Sigmoid colon (tissue), 7 donors: ENCODE results near the gene LMBR1. TPM values are rescaled to one million over a fixed set of nuclear protein-coding genes. Genes with fewer than 3 reads are reported as not detected.

Experiments
- DNase-seq: peaks from one replicate; pipeline ENCODE4 v3.0.0-alpha.2; 2019
- H3K27ac ChIP-seq, 4 donors: fragments of 200-600 bp; sonication (generic); one replicate each; pipeline ENCODE4 v1.5.1; 2016 to 2019; ENCODE audit warnings: mild to moderate bottlenecking in 1 of 4
- H3K27me3 ChIP-seq, 3 donors: fragments of 200-600 bp; sonication (generic); one replicate each; pipeline ENCODE4 v1.5.1; 2019; ENCODE audit warnings: mild to moderate bottlenecking in 1 of 3
- H3K36me3 ChIP-seq, 4 donors: fragments of 200-600 bp; sonication (generic); one replicate each; pipeline ENCODE4 v1.5.1; 2016 to 2019
- H3K4me1 ChIP-seq, 4 donors: fragments of 200-600 bp; sonication (generic); one replicate each; pipeline ENCODE4 v1.5.1; 2017 to 2019
- H3K4me3 ChIP-seq, 4 donors: fragments of 200-600 bp; sonication (generic); one replicate each; pipeline ENCODE4 v1.5.1; 2017 to 2019; ENCODE audit warnings: mild to moderate bottlenecking in 2 of 4, moderate library complexity in 1 of 4
- H3K9me3 ChIP-seq, 4 donors: fragments of 200-600 bp in 3 of 4; sonication (generic) in 3 of 4; one replicate each; pipeline versions ENCODE4 v1.5.1 to v1.6.1; 2013 to 2019
- CTCF ChIP-seq, 4 experiments: fragments of 450-650 bp in 3 of 4; fragments of 200-600 bp in 1 of 4; IDR thresholded peaks; one replicate each; pipeline ENCODE4 v1.5.1; 2016 to 2019; ENCODE audit warnings: antibody characterized with exemption in 4 of 4, mild to moderate bottlenecking in 3 of 4, moderate library complexity in 2 of 4
- EP300 ChIP-seq, 4 donors: sonication (generic); formaldehyde crosslinking; IDR thresholded peaks; one replicate each; pipeline ENCODE4 v1.6.1; 2017; ENCODE audit warnings: antibody characterized with exemption in 4 of 4
- POLR2A ChIP-seq, 2 donors: fragments of 450-650 bp; IDR thresholded peaks; one replicate each; pipeline ENCODE4 v1.6.1; 2016; ENCODE audit warnings: antibody characterized with exemption in 2 of 2, mild to moderate bottlenecking in 2 of 2, moderate library complexity in 2 of 2
- POLR2AphosphoS5 ChIP-seq, 4 donors: sonication (generic); formaldehyde crosslinking; IDR thresholded peaks; one replicate each; pipeline ENCODE4 v1.6.1; 2017; ENCODE audit warnings: antibody characterized with exemption in 4 of 4
- WGBS, 2 donors: extraction: QIAGEN DNeasy Blood & Tissue Kit; methylation state at CpG; one replicate each; pipeline ENCODE4 v1.1.7; 2013; 5-methylcytosine and 5-hydroxymethylcytosine counted together
- intact Hi-C: fragments of 100-400 bp; cut with DNase I; formaldehyde crosslinking; loops from one replicate; pipeline ENCODE4 v1.15.1; 2023
- polyA plus RNA-seq, 3 donors: library from polyadenylated mRNA; stranded (reverse); fragments of 200-250 nt; gene quantifications; one replicate each; pipeline ENCODE4 v1.2.3, GENCODE V29; 2013
- total RNA-seq, 4 donors: library from RNA; depleted of rRNA; stranded (reverse); fragments of >200 nt; gene quantifications; one replicate each; pipeline ENCODE4 v1.1.0, GENCODE V29; 2016
- donor health status: healthy with polysubstance abuse.
- donor health status: Bipolar disorder and iron deficiency.
- donor health status: healthy.

The LMBR1 gene
- total and polyA plus RNA-seq, 7 donors, result 2.5 to 60.9 (median 43.9) TPM

GRCh38 chr7:156682928-156683327, 210.1 kb downstream of the LMBR1 start:
- no peak for DNase-seq
- no peak overlapping the region for H3K4me3 ChIP-seq
- peaks cover 0 to 37% (median 6%) of the 10 kb centered on the region in 4 donors for H3K36me3 ChIP-seq
- H3K27ac ChIP-seq, result no peak overlapping the region
- no peaks in the 10 kb centered on the region for H3K9me3 ChIP-seq
- no peak for TF ChIP-seq POLR2A (IDR thresholded peaks at IDR 0.05)
- TF ChIP-seq POLR2AphosphoS5 (IDR thresholded peaks at IDR 0.05), result no peak
- no peak for TF ChIP-seq EP300 (IDR thresholded peaks at IDR 0.05)
- TF ChIP-seq CTCF (IDR thresholded peaks at IDR 0.05), result no peak
- intact Hi-C loops, result no loop called here
- WGBS, 2 donors, result 88 to 93% methylated on average over 2 of the region's 2 CpGs
- no peaks in the 10 kb centered on the region for H3K27me3 ChIP-seq
- H3K4me1 ChIP-seq, result peaks cover 0 to 19% (median 0%) of the 10 kb centered on the region in 4 donors

DNA sequence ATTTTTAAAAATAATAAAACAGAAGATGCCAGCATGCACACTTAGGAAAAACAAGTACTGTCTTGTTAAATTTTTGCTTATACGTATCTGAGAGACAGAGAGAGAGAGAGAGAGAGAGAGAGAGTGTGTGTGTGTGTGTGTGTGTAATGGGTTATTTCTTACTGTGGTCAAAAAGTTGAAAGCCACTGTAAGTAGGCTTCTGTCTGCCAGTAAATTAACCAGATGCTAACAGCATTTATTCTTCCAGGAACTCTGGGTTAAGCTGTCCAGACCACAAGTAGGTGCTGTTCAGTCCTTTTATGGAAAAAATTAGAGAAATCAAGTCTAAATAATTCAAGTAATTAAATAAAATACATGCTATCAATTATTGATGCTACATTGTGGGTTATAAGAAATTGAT, 212.7 kb downstream of the LMBR1 start:
- intact Hi-C loops, result no loop called here
- TF ChIP-seq POLR2AphosphoS5 (IDR thresholded peaks at IDR 0.05), result peak in 3 of 4 donors; percentile 37 to 63 (median 57)
- TF ChIP-seq POLR2A (IDR thresholded peaks at IDR 0.05), result no peak
- Histone ChIP-seq H3K4me3 (no peak overlapping the region), H3K36me3 (peaks cover 3 to 63% (median 16%) of the 10 kb centered on the region in 4 donors), H3K9me3 (no peaks in the 10 kb centered on the region), H3K4me1 (peaks cover 0 to 19% (median 0%) of the 10 kb centered on the region in 4 donors), H3K27me3 (no peaks in the 10 kb centered on the region), H3K27ac (peak overlapping the region in 1 of 4 donors; percentile 21)
- no peak for DNase-seq
- WGBS, 2 donors, result 36 to 83% methylated on average over 1 of the region's 1 CpG

DNA sequence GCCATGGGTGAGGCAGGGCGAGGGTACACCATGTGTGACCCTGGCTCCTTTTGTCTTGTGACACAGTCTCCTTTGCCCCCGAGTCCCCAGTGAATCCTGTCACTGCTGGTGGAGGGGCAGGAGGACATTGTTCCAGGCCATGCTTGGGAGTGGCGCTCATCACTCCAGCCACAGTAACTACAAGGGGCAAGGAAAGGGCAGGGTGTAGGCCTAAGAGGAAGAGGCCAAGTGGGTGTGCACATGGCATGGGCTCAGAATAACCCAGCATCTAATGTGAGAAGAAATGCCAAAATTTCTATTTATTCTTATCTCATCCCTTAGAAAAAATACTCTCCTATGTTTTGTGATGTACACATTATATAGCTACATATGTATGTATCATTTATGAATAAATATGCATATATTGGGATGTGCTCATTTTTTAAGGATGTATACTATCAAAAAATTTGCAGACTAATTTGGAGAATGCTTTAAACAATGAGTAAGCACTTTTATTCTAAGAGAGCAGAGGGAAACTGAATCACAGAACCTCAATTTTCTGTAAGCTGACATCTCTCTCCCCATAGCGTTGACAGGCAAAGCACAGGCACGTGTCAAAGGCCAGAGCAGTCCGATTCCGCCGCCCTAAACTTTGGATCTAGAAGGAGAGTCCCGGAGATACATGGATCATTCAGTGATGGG, 215.5 kb downstream of the LMBR1 start:
- Histone ChIP-seq H3K4me3 (no peak overlapping the region), H3K4me1 (peaks cover 0 to 19% (median 0%) of the 10 kb centered on the region in 4 donors), H3K36me3 (peaks cover 3 to 48% (median 14%) of the 10 kb centered on the region in 4 donors), H3K9me3 (no peaks in the 10 kb centered on the region), H3K27ac (no peak overlapping the region), H3K27me3 (no peaks in the 10 kb centered on the region)
- no peak for TF ChIP-seq EP300 (IDR thresholded peaks at IDR 0.05)
- TF ChIP-seq POLR2AphosphoS5 (IDR thresholded peaks at IDR 0.05), result no peak
- no peak for TF ChIP-seq POLR2A (IDR thresholded peaks at IDR 0.05)
- no peak for TF ChIP-seq CTCF (IDR thresholded peaks at IDR 0.05)
- no peak for DNase-seq
- 96% methylated on average over 9 of the region's 9 CpGs for WGBS, 2 donors
- intact Hi-C loops, result loop anchor here (10.0 kb wide), 1 partner anchor 57 kb away; no protein-coding TSS in a partner anchor

- 90 to 99% methylated on average over 19 of the region's 19 CpGs for WGBS, 2 donors
- Histone ChIP-seq H3K4me3 (no peak overlapping the region), H3K27ac (no peak overlapping the region), H3K9me3 (no peaks in the 10 kb centered on the region), H3K4me1 (peaks cover 0 to 19% (median 0%) of the 10 kb centered on the region in 4 donors), H3K27me3 (no peaks in the 10 kb centered on the region), H3K36me3 (peaks cover 3 to 44% (median 14%) of the 10 kb centered on the region in 4 donors)
- intact Hi-C loops, result loop anchor here (10.0 kb wide), 1 partner anchor 59 kb away; no protein-coding TSS in a partner anchor
- no peak for DNase-seq
- TF ChIP-seq POLR2AphosphoS5 (IDR thresholded peaks at IDR 0.05), result no peak
- TF ChIP-seq CTCF (IDR thresholded peaks at IDR 0.05), result no peak
- no peak for TF ChIP-seq POLR2A (IDR thresholded peaks at IDR 0.05)
- no peak for TF ChIP-seq EP300 (IDR thresholded peaks at IDR 0.05)
Measured at GRCh38 chr7:156676263-156676662, 216.7 kb downstream of the LMBR1 start.

GRCh38 chr7:156675721-156676120, 217.3 kb downstream of the LMBR1 start:
- peaks cover 0 to 14% (median 0%) of the 10 kb centered on the region in 4 donors for H3K4me1 ChIP-seq
- H3K4me3 ChIP-seq, result no peak overlapping the region
- no peak for DNase-seq
- 79 to 87% methylated on average over 9 of the region's 9 CpGs for WGBS, 2 donors
- H3K36me3 ChIP-seq, result peaks cover 3 to 44% (median 14%) of the 10 kb centered on the region in 4 donors
- H3K27ac ChIP-seq, result no peak overlapping the region
- no peaks in the 10 kb centered on the region for H3K27me3 ChIP-seq
- no peak for TF ChIP-seq POLR2A (IDR thresholded peaks at IDR 0.05)
- no peak for TF ChIP-seq CTCF (IDR thresholded peaks at IDR 0.05)
- TF ChIP-seq POLR2AphosphoS5 (IDR thresholded peaks at IDR 0.05), result no peak
- TF ChIP-seq EP300 (IDR thresholded peaks at IDR 0.05), result no peak
- intact Hi-C loops, result loop anchor here (10.0 kb wide), 1 partner anchor 59 kb away; no protein-coding TSS in a partner anchor
- no peaks in the 10 kb centered on the region for H3K9me3 ChIP-seq
